Frontal cortex (tissue), 4 donors: ENCODE measurements around the gene ATP6V0A4. TPM values are rescaled to one million over a fixed set of nuclear protein-coding genes. Genes with fewer than 3 reads are reported as not detected.
"Not testable (repeated sequence)": the region's sequence is repeated elsewhere in the genome, so short reads cannot be mapped to it uniquely, and the experiment has no call there.

Experiments used
- DNase-seq, 2 donors: peaks; one replicate each; pipeline ENCODE4 v3.0.0; 2012; ENCODE audit warnings: low spot score in 2 of 2
- FAIRE-seq: peaks from 2 replicates; lab custom pipeline; 2012; peaks lifted over from hg19 to GRCh38; lab: Jason Lieb, UNC
- total RNA-seq: library from RNA; depleted of rRNA; stranded (reverse); fragments of >200 nt; gene quantifications from one replicate; pipeline ENCODE4 v1.2.3, GENCODE V29; 2014
- donor health status: control.
- donor health status: control.
- donor health status: control.

The ATP6V0A4 gene
- total RNA-seq, 1 donor from 2014 or later: 2.4 TPM

DNA sequence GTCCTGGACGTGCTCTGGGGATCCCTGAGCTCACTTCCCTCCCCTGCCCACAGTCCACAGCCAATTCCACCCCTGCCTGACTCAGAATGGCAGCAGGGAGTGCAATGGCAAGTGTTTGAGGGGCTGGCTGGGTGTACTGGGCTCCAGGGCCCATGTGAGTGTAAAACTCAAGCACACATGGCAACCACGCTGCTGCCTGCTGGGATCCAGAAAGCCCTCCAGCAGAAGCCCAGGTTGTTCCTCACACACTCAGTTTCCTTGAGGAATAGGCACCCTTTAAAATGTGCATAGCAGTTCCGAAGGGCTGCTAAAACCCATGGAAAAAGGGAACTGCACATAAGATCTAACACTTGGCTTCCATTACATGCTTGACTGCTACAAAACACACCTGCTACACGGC is 11.3 kb upstream of the ATP6V0A4 start:
- DNase-seq (no peak), FAIRE-seq (no peak)

DNA sequence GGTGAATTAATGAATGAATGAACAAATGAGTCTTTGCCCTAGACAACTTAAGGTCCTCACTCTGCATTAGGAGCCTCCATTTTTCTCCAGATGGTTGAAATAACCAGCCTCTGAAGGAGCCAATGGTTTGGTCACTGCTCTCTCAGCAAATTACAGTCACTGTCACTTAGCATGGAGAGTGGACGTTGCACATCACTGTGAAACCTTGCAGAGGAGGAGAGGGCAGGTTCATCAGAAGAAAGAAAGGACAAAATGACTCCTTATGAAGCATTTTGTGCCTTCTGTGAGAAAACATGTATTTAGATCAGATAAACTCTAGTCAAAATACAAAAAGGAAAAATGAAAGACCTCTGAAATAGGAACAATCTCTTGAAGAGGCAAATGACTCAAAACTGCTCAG is 6.6 kb upstream of the ATP6V0A4 start:
- DNase-seq (no peak), FAIRE-seq (no peak)

DNA sequence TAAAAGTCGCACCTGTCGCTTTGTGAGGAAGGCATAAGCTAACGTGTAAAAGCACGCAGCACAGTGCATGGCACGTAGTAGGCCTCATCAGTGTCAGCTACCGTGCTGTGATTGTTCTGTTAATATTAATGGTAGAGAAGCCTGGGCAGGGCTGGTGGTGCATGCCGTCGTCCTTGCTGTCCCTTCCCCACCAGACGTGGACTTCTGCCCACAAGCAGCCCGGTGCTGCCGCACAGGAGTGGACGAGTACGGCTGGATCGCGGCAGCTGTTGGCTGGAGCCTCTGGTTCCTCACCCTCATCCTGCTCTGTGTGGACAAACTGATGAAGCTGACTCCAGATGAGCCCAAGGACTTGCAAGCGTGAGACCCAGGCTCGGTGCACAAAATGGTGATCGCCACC is 4.7 kb upstream of the ATP6V0A4 start:
- FAIRE-seq: no peak
- no peak for DNase-seq

DNA sequence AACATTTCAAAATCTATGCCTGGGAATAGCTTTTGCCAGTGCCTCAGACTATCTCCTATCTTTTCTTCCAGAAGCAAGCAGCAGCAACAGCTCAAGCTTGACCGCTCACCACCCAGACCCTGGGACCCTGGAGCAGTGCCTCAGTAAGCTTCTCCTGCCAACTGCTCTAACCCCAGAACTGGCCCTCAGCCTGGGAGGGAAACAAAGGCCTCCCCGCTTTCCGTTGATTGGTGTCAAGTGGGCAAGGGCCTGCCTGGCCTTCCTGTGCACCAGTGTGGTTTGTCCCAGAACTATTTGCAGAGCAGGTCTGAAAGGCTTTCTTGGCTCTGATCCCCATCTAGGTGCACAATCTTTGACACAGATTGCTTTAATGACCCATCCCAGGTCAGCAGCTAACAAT is 3.3 kb upstream of the ATP6V0A4 start:
- DNase-seq: no peak
- FAIRE-seq: no peak

DNA sequence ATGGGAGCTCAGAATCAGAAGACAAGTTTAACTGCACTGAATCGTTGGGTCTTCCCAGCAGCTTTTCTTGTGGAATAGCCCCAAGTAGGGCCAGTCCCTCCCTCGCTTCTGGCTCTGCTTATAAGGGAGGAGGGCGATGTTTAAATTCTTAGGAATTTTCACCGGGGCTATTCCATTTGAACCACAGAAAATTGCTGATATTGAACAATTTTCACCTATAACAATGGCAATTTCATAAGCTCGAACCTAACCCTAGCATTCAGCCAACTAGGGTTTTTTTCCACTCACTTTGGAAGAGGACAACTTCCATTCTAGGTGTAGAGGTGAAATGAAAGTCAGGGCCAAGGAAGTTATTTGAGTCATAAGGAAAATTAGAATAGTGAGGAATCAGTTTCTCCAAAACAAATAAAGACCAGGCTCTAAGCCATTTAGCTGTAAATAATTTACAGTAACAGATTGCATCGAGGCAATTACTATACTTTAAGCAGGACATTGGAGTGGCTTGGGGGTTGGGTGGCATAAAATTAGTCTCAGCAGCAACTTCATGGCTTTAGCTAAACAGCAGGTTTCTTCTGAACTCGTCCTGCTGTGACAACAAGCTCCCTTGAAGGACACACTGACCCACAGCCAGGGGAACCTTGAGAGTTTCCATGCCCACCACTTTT is 1.5 kb upstream of the ATP6V0A4 start:
- no peak for DNase-seq
- no peak for FAIRE-seq

DNA sequence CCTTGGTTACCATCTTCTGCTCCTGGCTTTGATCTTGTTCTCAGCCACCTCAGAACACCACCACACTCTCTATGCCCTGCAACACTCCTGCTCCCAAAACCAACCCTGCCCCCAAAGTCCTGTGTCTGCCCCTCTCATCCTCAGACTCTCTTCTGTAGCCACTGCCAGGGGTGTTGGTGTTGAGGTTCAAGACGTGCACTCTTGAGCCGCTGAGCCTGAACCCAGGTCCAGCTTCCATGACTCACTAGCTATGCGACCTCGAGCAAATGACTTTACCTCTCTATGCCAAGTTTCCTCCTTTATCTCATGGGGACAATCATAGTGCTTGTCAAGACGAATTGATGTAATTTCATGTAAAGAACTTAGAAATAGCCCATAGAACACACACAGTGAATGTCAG is 840 bp upstream of the ATP6V0A4 start:
- FAIRE-seq (no peak), DNase-seq (no peak)

DNA sequence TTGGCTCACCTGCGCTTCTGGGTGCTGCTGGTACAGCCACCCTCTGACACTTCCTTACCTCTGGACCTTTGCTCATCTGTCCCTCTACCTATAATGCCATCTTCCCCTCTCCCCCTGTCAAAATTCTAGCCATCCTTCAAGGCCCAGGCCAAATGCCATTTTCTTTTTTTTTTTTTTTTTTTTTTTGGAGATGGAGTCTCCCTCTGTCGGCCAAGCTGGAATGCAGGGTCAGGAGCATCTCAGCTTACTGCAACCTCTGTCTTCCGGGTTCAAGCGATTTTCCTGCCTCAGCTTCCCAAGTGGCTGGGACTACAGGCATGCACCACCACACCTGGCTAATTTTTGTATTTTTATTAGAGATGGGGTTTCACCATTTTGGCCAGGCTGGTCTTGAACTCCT is 950 bp downstream of the ATP6V0A4 start:
- not testable (repeated sequence) for DNase-seq

DNA sequence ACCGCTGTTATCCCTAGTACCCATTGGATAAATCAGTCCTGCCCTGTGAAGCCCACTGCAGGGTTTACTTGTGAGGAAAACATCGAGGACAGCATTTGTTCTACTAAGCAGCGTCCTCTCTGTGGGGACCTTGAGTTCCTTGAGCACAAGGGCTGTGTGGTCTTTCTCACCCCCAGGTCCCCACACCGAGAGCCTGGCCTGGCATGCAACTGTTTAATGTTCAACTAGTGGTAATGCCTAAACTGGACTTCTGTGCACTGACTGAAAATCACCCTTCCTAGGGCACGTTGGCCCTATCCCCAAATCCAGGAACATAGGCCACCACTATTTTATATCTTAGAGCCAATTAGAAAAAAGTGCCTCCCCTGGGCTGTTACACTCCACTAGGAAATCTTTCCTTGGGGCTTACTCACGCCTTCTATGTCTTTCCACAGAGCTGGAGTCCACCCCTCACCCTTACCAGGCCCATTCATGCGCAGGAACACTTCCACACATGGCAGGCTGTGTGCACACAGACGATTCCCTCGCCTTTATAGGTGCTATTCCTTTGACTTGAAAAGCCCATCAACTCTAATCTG is 1.9 kb downstream of the ATP6V0A4 start:
- FAIRE-seq: no peak
- no peak for DNase-seq

More for the DNA sequence above, 950 bp downstream of the ATP6V0A4 start:
- not testable (repeated sequence) for FAIRE-seq

DNA sequence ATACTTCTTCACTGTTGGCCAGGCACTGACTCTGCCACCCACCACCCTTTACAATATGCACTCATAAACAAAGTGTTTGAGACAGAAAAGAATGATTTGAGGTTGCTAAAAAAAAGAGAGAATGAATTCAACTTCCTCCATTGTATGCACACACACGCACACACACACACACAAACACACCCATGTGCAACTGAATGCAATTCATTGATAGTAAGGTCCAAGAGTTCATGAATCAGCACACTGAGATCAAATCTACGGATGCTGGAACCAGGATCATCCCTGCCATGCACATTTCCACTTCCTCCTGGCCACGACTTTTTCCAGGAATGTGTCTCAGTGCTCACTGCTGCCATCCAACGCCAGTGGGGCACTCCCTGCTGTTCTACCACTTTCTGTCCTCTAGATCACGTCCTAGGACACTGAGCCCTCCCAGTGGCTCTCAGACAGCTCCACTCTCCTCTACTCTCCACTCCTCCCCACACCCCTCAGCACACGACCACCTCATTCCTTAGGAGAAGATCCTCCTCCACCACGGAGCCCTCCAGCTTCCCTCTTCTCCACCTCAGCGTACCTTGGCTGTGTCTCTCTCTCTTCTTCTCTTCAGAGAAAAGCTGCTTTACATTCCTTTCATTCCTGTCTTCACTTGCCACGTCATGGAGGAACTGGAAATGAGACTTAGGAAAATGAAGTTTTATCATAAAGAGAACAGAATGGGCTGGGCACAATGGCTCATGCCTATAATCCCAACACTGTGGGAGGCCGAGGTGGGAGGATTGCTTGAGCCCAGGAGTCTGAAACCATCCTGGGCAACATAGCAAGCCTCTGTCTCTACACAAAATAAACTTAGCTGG is 12.2 kb downstream of the ATP6V0A4 start:
- FAIRE-seq (no peak), DNase-seq (no peak)

DNA sequence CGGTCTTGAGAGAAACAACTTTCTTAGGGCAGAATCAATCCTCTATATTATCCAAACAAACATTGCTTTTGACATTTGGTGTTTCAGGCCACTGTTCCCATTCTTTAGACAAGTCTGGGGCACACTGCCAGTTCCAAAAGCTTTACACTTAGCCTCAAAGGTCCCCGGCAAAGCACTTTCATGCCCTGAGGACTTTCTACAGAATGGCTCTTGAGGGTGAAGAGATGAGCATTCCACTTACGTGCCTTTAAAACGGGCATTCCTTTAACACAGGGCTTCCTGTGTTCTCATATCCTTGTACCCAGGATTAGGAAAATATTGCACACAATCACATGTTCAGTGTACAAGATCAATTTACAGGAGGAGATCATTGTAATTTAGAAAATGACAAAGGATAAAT is 13.3 kb downstream of the ATP6V0A4 start:
- FAIRE-seq (no peak), DNase-seq (no peak)

DNA sequence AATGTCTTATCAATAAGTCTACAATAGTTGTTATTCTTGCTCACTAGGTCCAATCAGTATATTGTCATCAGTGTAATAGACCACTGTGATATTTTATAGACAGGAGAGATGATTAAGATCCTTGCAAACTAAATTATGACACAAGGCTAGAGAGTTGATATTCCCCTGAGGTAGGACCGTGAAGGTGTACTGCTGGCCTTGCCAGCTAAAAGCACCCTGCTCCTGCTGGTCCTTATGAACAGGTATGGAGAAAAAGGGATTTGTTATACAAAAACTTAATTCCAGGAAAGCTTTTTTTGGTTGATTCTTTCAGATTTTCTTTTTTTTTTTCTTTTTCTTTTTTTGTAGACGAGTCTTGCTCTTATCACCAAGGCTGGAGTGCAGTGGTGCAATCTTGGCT is 17.0 kb downstream of the ATP6V0A4 start:
- no peak for DNase-seq
- FAIRE-seq: no peak

DNA sequence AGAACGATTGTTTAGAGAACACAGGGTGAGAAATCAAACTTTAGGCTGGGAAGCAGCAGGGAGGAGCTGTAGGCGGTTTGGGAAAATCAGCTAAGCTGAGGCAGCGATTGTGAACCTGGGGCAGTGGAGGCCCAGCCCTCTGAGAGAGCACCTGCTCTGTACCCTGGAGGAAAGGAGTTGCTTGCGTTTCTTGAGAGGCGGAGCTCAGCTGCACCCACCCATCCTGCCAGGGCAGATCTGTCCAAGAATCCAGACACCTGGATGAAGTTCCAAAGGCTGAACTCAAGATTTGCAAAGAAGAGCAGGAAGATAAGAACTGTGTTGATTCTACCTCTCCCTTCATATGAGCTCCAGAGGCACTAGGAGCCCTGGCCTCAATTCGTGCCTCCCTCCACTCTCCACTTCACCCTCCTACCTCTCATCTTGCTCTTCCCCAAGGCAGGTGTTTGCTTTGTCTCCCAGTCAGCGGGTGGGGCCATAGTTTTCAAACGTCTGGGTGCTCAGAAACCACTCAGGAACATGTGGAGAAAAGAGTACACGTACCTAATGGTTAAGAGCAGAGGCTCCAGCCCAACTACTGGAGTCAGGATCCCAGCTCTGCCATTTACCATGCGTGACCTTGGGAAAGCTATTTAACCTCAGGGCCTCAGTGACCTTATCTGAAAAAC is 21.7 kb downstream of the ATP6V0A4 start:
- FAIRE-seq: no peak
- no peak for DNase-seq

DNA sequence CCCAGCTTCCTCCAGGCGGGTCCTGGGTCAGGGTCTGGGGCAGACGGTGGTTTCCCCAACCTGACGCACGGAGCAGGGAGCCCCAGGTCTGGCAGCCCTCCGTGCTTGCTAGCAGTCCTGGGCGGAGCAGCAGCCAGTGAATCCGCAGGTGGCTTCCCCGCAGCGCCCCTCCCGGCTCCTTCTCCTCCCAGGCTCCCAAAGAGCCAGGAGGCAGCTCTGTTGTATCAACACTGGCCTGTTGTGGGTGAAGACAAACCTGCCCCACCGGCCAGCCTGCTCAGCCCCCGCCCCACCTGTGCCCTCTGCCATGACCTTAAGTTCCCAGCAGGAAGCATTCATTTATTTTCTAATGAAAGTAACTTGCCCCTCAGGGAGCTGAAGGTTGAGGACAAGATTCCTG is 24.2 kb downstream of the ATP6V0A4 start:
- DNase-seq: no peak
- no peak for FAIRE-seq

DNA sequence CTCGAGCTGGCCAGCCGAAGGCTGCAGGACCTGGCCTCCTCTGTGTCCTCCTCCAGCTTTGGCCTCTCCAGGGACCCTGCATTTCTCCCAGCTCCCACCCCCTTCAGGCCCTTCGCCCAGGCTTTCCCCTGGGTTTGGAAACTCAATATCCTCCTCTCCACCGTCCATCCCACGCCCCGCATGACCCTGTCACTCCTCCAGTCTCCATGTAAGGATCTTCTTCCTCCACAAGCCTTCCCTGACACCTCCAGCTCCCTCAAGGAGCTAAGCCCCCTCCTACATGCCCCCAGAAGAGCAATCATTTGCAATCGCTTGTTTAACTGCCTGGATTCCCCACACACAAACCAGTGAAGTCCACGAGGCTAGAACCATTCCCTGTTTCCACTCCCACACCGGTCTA is 24.8 kb downstream of the ATP6V0A4 start:
- no peak for DNase-seq
- no peak for FAIRE-seq

DNA sequence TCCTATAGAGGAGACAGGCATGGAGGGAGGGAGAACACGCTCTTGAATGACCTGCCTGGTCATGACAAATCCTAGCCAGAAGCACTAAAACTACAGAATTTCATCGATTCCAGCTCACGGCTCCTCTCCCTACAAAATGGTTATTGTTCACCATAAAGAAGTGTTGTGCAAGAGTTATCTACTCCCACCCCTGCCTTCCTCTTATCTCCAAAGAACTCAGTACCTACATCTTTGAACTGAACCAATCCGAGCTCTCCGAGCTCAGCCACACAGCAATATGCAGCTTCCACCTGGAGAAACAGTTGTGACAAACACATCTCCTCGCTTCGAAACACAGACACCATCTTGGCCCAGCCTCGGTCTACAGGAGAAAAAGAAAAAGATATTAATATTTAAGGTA is 27.1 kb downstream of the ATP6V0A4 start:
- DNase-seq (no peak), FAIRE-seq (no peak)

DNA sequence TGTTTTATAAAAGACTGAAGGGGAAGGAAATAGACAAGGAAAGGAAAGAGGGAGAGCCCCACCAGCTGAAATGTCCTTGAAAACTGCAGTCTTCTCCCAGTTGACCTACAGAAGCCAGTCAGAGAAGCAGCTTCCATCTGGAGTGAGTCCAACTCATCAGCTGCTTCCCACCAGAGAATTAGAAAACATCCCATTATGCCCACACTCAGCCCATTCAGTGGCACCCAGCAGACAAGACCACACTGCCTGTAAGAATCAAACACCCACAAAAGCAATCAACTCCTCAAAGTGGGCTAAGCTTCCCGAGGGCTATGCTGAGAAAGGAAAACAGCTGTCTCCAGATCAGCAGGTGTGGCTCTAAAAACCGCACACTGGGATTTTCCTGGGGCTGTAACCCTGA is 29.8 kb downstream of the ATP6V0A4 start:
- no peak for FAIRE-seq
- no peak for DNase-seq

DNA sequence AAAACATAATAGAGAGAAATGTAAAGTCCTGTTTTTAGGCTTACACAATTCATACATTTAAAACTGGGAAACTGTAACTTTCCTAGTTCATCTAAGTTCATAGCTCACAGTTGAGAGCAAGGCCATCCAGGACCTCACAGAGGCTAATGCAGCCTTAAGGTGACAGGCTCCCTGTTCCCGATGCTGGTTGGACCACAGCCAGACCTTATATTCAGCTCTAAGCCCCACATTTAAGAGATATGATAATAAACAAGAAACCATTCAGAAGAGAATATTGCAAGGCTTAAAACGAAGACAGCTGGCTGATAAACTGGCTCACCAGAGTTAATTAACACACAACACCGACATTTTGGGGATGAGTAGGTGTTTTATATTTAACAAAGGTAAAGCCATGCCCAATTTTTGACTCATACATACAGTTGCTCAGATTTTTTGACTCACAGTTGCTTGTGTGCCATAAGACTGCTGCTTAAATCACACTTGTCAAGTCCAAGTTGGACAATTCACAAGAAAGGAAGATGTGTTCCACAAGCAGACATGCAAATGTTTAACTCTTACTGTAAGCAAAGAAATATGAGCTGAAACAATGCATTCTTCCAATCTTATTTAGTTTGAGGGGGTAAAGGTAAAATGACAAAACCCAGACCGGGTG is 41.3 kb downstream of the ATP6V0A4 start:
- no peak for FAIRE-seq
- peak in 1 of 2 donors; percentile 18 for DNase-seq

DNA sequence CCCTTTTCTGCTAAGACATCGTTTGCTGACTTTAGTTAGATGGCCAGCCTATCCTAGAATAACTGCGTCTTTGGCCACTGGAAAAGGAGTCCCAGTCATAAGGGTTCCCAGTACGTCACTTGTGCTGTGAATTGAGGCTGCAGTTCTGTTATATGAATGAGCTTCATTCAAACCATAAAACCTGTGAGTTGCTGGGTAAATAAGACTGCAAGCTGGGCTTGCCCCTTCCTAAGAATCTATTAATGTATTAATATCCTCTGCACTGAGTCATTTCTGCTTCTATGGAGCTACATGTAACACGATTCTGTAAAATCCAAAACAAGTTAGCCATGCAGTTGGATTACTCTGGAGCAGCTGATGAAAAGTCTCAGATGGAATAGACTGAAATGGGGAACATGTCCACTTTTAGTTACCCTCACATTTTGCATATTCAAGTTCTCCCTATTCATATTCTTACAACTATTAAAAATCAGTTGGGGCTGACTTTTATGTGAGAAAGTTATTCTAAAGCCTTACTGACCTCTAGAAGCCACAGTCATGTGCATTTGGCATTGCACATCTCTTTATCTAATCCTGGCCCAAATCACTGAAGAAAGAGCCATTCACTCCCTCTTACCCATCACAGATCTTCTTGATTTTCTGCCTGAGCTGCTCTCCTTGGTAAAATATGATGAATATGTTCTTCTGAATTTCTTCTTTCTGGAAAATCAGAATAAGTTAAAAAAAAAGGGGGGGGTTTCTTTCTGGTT is 42.0 kb downstream of the ATP6V0A4 start:
- FAIRE-seq (no peak), DNase-seq (no peak)

DNA sequence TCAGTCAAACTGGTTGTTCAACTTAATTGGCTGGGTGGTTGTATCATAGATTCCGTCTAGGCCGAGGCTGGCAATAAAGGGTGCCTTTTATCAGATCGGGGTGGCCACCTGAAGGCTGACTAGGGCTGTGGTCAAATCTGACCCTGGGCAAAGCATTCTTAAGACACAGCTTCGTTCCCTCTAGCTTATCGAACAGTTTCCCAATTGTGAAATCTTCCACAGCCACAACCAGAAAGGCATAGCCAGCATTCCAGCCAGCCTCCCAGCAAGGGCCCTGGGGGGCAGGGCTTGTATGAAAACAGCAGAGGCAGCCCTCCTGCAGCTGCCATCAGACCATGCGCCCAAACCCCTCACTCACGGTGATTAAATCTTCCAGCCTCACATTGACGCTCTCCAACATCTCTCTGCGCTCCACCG is 42.7 kb downstream of the ATP6V0A4 start:
- no peak for FAIRE-seq
- DNase-seq: no peak
